GM11168 (cell line): Measurements from ENCODE around the gene HS3ST4.

Experiments
- in situ Hi-C: fragments of 300-500 bp; cut with MboI; formaldehyde crosslinking; loops from one replicate; pipeline ENCODE4 v1.12.0; 2022; ENCODE audit warnings: low sequenced_read_pairs; ENCODE audit not compliant: unreplicated experiment

HS3ST4 gene

DNA sequence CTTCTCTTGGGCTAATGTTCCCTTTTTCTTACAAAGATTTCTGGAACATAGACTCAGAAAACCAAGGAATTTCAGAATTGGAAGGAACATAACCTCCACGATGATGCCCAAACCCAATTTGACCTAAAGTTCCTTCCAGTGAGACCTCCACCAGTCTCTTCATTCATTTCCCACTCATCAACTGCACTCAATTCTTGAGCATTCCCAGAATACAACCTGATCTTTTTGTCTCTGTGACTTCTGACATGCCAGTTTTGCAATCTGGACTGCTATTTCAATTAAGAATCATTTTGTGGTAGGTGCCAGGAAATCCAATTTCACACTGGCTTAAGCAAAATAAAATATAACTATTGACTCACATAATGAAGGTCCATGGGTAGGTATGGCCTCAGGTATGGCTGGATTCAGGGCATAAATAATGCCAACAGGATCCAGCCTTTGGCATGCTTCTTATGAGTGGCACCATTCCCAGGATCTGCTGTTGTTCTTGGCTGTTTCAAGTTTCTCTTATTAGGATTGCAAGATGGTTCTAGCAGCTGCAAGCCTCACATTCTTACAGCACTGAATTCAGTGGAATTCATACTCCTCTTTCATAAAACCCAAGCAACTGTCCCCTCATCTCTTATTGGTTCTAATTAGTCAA is 184.3 kb downstream of the HS3ST4 start:
- in situ Hi-C loops, result no loop called here

DNA sequence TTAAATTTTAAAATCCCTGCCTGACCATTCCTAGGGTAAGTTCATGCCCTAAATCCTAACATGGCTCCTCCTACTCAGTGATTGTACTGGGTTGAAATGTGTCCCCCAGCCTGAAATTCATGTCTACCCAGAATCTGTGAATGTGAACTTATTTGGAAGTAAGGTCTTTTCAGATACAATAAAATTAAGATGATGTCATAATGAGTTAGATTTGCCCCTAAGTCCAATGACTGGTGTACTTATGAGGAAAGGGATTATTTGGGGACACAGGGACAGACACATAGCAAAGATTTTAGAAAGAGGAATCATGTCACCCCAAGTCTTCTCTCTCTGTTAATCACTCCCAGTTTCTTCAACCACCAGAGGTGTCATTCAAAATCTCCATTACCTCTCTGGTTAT is 185.3 kb downstream of the HS3ST4 start:
- in situ Hi-C loops, result no loop called here

GRCh38 chr16:25886598-25886997 is 194.8 kb downstream of the HS3ST4 start:
- in situ Hi-C loops, result no loop called here

DNA sequence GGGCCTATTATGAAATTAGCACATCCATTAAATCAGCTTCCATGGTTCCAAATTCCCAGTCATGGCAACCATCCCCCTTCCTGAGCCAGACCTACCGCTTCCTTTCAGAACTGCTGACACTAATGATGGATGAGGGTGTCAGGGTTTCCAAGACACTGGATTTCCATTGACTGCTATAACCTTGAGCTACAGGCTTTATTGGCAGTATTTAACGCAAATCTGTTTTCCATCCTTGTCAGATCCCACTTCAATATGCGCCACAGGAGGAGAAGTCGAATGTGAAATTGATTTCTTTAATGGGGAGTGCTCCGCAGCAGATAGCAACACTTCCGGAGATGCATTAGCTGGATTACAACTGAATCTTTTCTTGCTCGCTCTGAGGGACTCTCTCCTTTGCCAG is 197.1 kb downstream of the HS3ST4 start:
- in situ Hi-C loops, result no loop called here

DNA sequence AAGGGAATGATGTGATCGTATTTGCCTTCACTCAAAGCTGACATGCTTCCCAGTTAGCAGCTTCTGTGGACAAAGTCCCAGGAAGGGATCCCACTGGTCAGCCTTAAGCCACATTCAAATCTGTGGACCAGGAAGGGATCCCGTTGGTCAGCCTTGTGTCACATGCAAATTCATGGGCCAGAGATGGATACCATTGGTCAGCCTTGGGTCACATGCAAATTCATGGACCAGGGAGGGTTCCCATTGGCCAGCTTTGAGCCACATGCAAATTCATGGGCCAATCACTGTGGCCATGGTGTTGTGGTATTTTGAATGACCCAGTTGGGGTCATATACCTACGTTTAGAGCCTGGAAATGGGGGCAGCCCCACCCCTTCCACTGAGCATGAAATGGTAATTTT is 201.6 kb downstream of the HS3ST4 start:
- in situ Hi-C loops, result no loop called here

DNA sequence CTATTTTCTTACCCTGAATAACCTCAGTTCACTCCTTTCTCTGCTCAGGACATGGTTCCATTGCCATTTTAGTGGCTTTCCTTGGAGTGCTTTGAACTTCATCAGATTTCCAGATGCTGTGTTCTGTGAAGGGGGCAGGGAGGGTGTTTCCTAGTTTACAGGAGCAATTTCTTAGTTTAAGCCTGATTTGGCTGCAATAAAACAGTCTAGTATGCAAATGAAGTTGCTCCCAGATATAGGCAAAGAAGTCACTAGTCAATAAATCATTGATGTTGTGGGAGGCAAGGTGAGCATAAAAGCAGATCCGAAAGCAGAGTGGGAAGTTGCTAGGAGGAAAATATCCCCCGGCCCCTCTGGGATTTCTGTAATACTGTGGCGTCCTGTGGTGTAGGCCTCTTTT is 202.3 kb downstream of the HS3ST4 start:
- in situ Hi-C loops, result no loop called here

DNA sequence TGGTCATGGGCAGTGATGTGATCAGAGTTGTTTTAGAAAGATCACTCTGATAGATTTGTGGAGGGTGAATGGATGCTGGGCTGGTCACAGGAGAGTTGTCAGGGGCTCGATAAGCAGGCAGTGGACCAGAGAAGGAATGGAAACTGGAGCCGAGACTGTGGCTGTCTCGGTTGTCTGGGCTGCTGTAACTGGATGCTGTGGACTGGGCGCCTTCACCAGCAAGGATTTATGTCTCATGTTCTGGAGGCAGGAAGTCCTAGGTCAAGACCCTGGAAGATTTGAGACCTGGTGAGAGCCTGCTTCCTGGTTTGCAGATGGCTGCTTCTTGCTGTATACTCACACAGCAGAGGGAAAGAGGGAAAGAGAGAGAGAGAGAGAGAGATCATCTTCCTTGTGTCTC is 203.6 kb downstream of the HS3ST4 start:
- in situ Hi-C loops, result no loop called here

DNA sequence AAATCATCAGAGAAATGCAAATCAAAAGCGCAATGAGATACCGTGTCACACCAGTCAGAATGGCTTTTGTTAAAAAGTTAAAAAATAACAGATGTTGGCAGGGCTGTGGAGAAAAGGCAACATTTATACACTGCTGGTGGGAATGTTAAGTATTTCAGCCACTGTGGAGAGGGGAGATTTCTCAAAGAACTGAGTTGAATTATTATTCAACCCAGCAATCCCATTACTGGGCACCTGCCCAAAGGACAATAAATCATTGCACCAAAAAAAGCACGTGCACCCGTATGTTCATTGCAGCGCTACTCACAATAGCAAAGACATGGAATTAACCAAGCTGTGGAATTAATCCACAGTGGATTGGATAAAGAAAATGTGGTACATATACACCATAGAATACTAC is 204.7 kb downstream of the HS3ST4 start:
- in situ Hi-C loops, result no loop called here

GRCh38 chr16:25897702-25898101 is 205.9 kb downstream of the HS3ST4 start:
- in situ Hi-C loops, result no loop called here

- in situ Hi-C loops, result no loop called here
These were observed 214.1 kb downstream of the HS3ST4 start for GRCh38 chr16:25905810-25906209.

GRCh38 chr16:25910971-25911370 is 219.2 kb downstream of the HS3ST4 start:
- in situ Hi-C loops, result no loop called here

GRCh38 chr16:25912321-25912720 is 220.6 kb downstream of the HS3ST4 start:
- in situ Hi-C loops, result no loop called here

DNA sequence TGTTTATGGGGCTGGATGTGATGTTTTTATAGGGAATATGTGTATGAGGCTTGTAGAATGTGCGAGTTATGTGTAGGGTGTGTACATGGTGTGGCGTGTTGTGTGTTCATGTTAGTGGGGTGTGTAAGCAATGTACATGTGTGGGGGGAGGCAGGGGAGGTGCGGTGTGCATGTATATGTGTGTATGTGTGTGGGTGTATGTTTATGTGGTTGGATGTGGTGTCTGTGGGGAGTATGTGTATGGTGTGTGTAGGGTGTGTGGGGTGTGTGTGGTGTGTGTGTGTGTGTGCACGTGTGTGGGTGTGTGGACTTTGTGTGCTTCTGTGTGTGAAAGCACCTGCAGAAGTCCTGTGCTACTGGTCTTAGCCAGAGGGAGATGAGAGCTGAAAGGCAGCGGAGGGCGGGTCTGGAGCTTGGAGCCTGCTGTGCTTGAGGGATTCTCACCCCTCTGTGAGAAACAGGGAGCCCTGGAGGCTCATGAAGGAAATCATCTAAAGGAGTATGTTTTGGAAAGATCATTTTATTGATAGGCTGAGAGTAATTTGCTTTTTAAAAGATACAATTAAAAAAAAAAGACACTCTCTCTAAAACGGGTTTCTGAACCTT is 222.7 kb downstream of the HS3ST4 start:
- in situ Hi-C loops, result no loop called here

DNA sequence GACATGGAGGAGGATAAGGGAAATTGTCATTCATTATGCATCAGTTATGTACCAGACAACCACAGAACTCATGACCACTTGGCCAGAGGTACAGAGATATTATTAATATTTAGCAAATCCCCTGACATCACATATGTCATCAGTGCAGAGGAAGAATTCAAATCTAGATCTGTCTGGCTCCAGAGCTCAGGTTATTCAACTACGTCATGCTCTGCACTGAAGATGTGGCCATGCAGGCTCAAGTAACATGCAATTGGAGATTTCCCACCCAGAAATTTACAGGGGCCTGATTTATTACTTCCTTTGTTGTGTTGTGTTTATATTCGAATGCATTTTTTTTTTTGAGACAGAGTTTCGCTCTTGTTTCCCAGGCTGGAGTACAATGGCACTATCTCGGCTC is 224.3 kb downstream of the HS3ST4 start:
- in situ Hi-C loops, result no loop called here

DNA sequence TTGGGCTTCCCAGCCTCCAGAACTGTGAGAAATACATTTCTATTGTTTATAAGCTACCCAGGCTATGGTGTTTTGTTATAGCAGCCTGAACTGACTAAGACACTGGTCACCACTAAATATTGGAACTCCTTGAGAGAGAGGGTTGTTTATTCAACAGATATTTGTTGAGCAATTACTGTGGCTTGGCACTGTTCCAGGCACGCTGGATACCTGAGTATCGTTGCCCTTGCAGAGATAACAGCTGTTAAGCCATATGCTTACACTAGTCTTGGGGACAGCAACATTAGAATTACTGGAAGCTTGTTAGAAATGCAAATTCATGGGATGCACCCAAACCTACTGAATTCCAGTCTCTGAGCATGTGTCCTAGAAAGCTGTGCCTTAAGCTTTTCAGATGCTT is 230.7 kb downstream of the HS3ST4 start:
- in situ Hi-C loops, result no loop called here

- in situ Hi-C loops, result no loop called here
These were observed 233.7 kb downstream of the HS3ST4 start for GRCh38 chr16:25925421-25925820.

DNA sequence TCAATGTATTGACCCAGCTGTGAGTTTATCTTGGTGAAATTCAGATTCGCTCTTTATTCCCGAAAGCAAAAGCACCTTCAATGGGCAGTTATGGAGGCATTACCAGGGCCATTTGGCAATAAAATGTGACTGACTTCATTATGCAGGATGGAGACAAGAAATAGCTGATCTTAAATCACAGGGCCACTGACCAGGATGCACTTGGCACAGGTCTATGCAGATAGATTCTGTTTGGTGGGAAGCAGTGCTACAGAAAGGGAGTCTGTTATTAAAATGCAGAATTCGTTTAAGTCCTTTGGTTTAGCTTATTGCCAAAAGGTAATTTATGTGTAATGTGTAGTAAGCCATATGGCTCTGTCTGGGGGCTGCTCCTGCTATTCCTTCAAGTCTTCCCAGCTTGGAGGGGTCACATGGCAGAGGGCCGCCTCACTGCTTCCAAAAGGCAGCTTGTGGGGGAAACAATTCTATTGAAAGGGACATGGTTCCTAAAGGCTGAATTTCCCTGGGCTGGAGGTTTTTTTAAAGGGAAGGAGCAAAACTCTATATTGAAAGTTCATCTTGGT is 239.8 kb downstream of the HS3ST4 start:
- in situ Hi-C loops, result no loop called here

DNA sequence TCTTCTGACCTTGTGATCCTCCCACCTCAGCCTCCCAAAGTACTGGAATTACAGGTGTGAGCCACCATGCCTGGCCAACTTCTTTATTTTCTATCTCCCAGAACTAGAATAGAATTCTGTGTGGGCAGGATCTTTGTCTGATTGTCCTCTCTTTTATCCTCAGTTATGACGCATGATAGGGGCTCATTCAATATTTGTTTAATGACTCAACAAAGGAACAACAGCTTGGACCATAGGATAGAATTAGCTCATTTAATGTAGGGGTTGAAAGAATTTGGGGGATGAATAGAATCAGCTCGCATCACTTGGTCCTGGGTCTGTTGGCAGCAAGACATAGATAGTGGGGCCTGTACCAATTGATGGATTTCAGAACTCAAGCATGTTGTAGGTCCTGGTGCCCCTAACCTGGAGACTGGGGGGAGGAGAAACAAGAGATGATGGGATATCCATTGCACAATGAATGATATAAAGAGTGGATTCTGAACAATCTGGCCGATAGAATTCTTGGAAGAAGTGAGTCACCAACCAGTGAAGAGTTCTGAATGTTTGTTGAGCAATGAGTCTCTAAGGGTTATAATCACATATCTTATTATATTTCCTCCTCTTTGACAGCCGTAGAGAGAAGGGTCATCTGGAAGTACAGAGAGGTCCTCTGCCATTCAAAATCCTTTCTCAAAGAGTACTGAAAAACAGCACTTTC is 250.2 kb downstream of the HS3ST4 start:
- in situ Hi-C loops, result no loop called here

DNA sequence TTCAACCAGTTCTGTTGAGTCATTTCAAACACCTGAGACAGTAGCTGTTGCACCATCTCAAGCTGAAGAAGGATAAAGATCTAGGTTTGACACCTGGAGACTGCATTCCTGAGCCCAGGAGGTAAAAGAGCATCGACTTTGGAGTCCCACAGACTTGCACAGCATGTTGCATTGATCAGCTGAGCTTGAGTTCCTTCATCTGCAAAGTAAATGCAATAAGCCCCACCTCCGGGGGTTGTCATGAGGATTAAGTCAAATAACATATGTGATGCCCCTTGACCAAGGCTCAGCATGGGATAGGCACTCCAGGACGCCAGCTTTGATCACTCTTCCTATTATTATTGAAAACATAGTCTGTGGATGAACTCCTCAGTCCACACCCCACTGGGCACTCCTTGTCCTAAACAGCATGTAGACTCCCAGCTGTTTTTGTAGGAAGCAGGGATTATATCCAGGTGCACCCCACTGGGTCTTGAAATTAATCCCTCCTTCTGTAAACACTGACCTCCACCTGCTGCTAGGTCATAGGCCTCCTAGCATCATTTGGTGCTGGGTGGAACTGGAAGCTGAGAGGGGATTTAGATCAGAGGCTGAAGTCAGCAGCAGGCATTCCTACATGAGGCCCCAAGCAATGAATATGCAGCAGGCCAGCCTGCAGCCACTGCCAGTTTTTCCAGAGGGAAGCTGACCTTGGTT is 259.0 kb downstream of the HS3ST4 start:
- in situ Hi-C loops, result no loop called here

DNA sequence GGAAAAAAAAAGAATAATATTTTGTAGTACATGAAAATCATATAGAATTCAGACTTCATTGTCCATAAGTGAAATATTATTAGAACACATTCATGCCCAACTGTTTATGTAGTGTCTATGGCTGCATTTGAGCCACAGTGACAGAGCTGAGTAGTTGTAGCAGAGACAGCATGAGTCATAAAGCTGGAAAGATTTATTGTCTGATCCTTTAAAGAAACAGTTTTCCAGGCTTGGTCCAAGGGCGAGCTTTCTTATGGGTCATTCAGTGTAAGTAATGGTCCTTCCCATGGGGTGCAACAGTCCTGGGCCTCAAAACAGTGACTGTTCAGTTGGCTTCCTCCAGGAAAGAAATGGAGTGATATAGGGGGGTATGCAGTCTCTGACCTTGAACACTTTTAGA is 260.2 kb downstream of the HS3ST4 start:
- in situ Hi-C loops, result no loop called here

DNA sequence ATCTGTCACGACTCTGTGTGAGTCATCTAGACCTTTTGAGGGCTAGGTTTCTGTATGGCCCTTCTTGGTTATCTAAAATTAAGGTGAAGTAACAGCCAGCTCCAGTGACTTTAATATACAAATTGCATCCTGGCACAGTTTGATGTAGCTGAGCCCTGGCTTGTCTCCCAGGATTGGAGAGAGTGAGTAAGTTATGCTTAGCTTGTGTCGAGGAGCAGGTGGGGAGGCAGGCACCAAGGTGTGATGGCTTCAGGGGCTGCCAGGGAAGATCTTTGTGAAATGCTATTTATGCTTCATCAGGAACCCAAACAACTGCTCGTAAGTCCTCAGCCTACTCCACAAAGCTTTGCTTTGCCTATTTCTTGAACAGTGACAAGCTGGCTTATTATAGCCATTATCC is 261.2 kb downstream of the HS3ST4 start:
- in situ Hi-C loops, result no loop called here
